IMR-90 (cell line): ENCODE results near the gene STK40.

Experiments used
- BHLHE40 ChIP-seq: fragments of 150-350 bp; IDR thresholded peaks from 2 replicates; pipeline ENCODE4 v1.6.1; 2016; ENCODE audit warnings: mild to moderate bottlenecking, low read depth, low read length
- CHD1 ChIP-seq: IDR thresholded peaks from 2 replicates; pipeline ENCODE4 v1.6.1; 2012; ENCODE audit warnings: low read depth, low read length, improper control_type of control experiment
- ELK1 ChIP-seq: fragments of 150-350 bp; IDR thresholded peaks from 2 replicates; pipeline ENCODE4 v1.6.1; 2016; ENCODE audit warnings: low read depth, mild to moderate bottlenecking, low read length, moderate library complexity, borderline replicate concordance
- FOS ChIP-seq: fragments of 150-350 bp; IDR thresholded peaks from 2 replicates; pipeline ENCODE4 v1.6.1; 2016; ENCODE audit warnings: low read depth, low read length
- MAFK ChIP-seq: IDR thresholded peaks from 2 replicates; pipeline ENCODE4 v1.6.1; 2012; ENCODE audit warnings: low read depth, low read length, improper control_type of control experiment
- MXI1 ChIP-seq: IDR thresholded peaks from 2 replicates; pipeline ENCODE4 v1.6.1; 2012; ENCODE audit warnings: low read depth, mild to moderate bottlenecking, low read length, moderate library complexity, borderline replicate concordance
- POLR2A ChIP-seq: IDR thresholded peaks from 2 replicates; pipeline ENCODE4 v1.6.1; 2012; ENCODE audit warnings: mild to moderate bottlenecking, low read depth, low read length
- RAD21 ChIP-seq: IDR thresholded peaks from 2 replicates; pipeline ENCODE4 v1.6.1; 2012; ENCODE audit warnings: low read length, improper control_type of control experiment
- RCOR1 ChIP-seq: IDR thresholded peaks from 2 replicates; pipeline ENCODE4 v1.6.1; 2012; ENCODE audit warnings: mild to moderate bottlenecking, low read length, improper control_type of control experiment; ENCODE audit not compliant: insufficient replicate concordance
- RFX5 ChIP-seq: IDR thresholded peaks from 2 replicates; pipeline ENCODE4 v1.8.0; 2012; ENCODE audit warnings: low read depth, mild to moderate bottlenecking, low read length, moderate library complexity
- SMC3 ChIP-seq: fragments of 150-350 bp; IDR thresholded peaks from 2 replicates; pipeline ENCODE4 v1.6.1; 2016; ENCODE audit warnings: low read depth, mild to moderate bottlenecking, antibody characterized with exemption, low read length, moderate library complexity
- TF ChIP-seq, protein P1 (sequence below): conservative IDR thresholded peaks from 2 replicates; pipeline ENCODE4 v1.5.1; 2012; ENCODE audit warnings: mild to moderate bottlenecking, low read depth, low read length, improper control_type of control experiment

DNA sequence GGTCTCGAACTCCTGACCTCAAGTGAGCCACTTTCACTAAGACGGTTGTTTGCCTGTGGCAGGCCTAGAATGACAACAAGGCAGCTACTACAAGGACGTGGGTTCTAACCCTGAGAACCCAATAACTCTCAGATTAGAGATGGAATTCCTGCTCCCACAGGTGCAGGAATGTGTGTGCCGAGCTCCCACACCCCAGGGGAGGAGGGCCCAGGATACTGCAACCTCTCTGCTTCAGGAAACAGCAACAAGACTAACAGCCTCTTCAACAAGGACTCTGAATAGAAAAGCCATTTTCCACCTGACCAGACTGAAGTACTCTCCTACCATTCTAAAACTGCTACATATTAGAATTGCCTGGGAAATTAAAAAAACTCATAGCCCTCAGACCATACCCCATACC is 7.1 kb upstream of the STK40 start:
- TF ChIP-seq RFX5 (no peak), POLR2A (no peak), FOS (no peak), SMC3 (no peak), RAD21 (no peak), ELK1 (no peak), MAFK (no peak), CHD1 (no peak), MXI1 (no peak), BHLHE40 (no peak), RCOR1 (no peak)
- TF ChIP-seq, protein P1, sequence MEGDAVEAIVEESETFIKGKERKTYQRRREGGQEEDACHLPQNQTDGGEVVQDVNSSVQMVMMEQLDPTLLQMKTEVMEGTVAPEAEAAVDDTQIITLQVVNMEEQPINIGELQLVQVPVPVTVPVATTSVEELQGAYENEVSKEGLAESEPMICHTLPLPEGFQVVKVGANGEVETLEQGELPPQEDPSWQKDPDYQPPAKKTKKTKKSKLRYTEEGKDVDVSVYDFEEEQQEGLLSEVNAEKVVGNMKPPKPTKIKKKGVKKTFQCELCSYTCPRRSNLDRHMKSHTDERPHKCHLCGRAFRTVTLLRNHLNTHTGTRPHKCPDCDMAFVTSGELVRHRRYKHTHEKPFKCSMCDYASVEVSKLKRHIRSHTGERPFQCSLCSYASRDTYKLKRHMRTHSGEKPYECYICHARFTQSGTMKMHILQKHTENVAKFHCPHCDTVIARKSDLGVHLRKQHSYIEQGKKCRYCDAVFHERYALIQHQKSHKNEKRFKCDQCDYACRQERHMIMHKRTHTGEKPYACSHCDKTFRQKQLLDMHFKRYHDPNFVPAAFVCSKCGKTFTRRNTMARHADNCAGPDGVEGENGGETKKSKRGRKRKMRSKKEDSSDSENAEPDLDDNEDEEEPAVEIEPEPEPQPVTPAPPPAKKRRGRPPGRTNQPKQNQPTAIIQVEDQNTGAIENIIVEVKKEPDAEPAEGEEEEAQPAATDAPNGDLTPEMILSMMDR: no peak
